ENCODE results near the gene LDLRAD1.
"Not testable (repeated sequence)": the region's sequence is repeated elsewhere in the genome, so short reads cannot be mapped to it uniquely, and the experiment has no call there.

The LDLRAD1 gene

GRCh38 chr1:54051933-54052430, 34.0 kb upstream of the LDLRAD1 start:
- no peak for TF ChIP-seq ZFX (IDR thresholded peaks at IDR 0.05)
- TF ChIP-seq, protein P1, sequence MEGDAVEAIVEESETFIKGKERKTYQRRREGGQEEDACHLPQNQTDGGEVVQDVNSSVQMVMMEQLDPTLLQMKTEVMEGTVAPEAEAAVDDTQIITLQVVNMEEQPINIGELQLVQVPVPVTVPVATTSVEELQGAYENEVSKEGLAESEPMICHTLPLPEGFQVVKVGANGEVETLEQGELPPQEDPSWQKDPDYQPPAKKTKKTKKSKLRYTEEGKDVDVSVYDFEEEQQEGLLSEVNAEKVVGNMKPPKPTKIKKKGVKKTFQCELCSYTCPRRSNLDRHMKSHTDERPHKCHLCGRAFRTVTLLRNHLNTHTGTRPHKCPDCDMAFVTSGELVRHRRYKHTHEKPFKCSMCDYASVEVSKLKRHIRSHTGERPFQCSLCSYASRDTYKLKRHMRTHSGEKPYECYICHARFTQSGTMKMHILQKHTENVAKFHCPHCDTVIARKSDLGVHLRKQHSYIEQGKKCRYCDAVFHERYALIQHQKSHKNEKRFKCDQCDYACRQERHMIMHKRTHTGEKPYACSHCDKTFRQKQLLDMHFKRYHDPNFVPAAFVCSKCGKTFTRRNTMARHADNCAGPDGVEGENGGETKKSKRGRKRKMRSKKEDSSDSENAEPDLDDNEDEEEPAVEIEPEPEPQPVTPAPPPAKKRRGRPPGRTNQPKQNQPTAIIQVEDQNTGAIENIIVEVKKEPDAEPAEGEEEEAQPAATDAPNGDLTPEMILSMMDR (conservative IDR thresholded peaks at IDR 0.05): no peak
- H3K27ac ChIP-seq: peak overlapping the region; percentile 79

GRCh38 chr1:54050435-54050834, 32.4 kb upstream of the LDLRAD1 start:
- not testable (repeated sequence) for H3K27ac ChIP-seq

DNA sequence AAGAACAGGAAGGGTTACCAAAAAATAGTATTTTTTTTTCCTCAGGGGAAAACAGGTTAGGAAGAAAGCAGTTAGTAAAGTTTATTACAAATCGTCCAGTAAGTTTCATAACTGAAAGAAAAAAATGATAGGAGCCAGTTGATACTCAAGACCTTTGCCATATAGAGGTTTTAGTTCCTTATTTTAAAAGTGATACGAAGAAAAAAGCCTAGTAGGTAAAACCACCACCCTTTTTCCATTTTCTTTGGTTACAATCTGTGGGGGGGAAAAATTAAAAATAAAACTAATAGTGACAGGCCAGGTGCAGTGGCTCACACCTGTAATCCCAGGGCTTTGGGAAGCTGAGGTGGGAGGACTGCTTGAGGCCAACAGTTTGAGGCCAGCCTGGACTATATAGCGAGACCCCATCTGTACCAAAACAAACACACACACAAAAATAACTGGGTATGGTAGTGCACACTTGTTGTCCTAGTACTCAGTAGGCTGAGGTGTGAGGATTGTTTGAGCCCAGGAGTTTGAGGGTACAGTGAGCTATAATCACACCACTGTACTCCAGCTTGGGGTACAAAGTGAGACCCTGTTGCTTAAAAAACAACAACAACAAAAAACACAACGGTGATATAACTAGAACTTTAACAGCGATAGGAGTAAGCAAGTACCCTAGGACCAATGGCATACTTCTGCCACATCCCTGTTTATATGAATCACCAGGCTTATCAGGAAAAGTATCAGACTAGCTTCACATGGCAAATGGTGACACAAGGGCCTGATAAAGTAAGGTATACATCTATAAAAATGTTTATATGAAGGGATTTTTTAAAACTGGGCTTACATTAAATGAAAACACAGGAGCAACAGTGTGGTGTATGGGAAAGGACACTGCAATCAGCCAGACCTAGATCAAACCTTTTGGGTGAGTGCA, 29.7 kb upstream of the LDLRAD1 start:
- TF ChIP-seq ZFX (IDR thresholded peaks at IDR 0.05): no peak
- TF ChIP-seq, protein P1 (conservative IDR thresholded peaks at IDR 0.05): no peak
- no peak overlapping the region for H3K27ac ChIP-seq

GRCh38 chr1:54046671-54047383, 28.8 kb upstream of the LDLRAD1 start:
- no peak overlapping the region for H3K27ac ChIP-seq
- TF ChIP-seq, protein P1 (conservative IDR thresholded peaks at IDR 0.05): no peak
- no peak for TF ChIP-seq ZFX (IDR thresholded peaks at IDR 0.05)

GRCh38 chr1:54045496-54045895, 27.5 kb upstream of the LDLRAD1 start:
- TF ChIP-seq ZFX (IDR thresholded peaks at IDR 0.05): no peak
- TF ChIP-seq, protein P1 (conservative IDR thresholded peaks at IDR 0.05): no peak
- H3K27ac ChIP-seq: no peak overlapping the region

DNA sequence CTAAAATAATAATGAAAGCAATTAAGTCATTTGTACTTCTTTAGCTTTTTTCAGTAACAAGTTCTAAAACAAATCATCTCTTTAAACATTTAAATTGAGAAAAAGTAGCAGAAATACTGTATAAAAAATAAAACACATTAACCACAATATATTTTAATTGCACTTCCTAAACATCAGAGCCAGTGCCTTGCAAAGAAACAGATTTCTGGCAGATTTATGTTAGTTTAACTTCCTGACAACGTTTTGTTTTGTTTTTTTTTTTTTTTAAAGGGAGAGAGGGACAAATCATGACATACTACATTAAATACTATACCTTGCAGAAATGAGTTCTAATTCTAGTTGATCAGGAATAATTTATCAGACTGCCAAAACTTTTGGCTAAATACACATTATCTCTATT, 23.8 kb upstream of the LDLRAD1 start:
- no peak for TF ChIP-seq ZFX (IDR thresholded peaks at IDR 0.05)
- TF ChIP-seq, protein P1 (conservative IDR thresholded peaks at IDR 0.05): no peak
- H3K27ac ChIP-seq: no peak overlapping the region

- TF ChIP-seq, protein P1 (conservative IDR thresholded peaks at IDR 0.05): no peak
- no peak for TF ChIP-seq ZFX (IDR thresholded peaks at IDR 0.05)
- H3K27ac ChIP-seq: no peak overlapping the region
These were observed 19.5 kb upstream of the LDLRAD1 start for GRCh38 chr1:54037476-54037875.

Data from C4-2B (cell line).